ENCODE measurements around the gene ZNF10. TPM values are rescaled to one million over a fixed set of nuclear protein-coding genes. Genes with fewer than 3 reads are reported as not detected.

Gene ZNF10
- total and polyA plus RNA-seq, 4 donors, result 3.2 to 26.2 (median 6.8) TPM

- peaks cover 0 to 9% (median 0%) of the 10 kb centered on the region in 5 donors for H3K4me1 ChIP-seq (ENCODE audit: control insufficient read depth in 5 of 5, insufficient read depth in 5 of 5, low read length in 5 of 5)
- peaks cover 12 to 45% (median 33%) of the 10 kb centered on the region in 4 donors for H3K36me3 ChIP-seq (ENCODE audit: control insufficient read depth in 4 of 4, insufficient read depth in 4 of 4, low read length in 4 of 4)
- H3K27ac ChIP-seq (ENCODE audit: low read depth in 1 of 2, low read length in 1 of 2), result peak within 1 kb of the TSS; percentile 65 to 84
- ATAC-seq (ENCODE audit: insufficient read depth, low FRiP score) (peak; percentile 95), DNase-seq (peak; percentile 93 to 95 (median 95))
- H3K9ac ChIP-seq (ENCODE audit: insufficient read depth in 1 of 2, low read length in 2 of 2), result peak within 1 kb of the TSS; percentile 95 to 96
- 1% methylated on average over 40 of the region's 40 CpGs for WGBS, 2 donors
- peak within 1 kb of the TSS; percentile 77 for H3K4me3 ChIP-seq
- peak; percentile 51 for TF ChIP-seq CTCF (IDR thresholded peaks at IDR 0.05; ENCODE audit: control extremely low read depth, extremely low read depth)
- H3K9me3 ChIP-seq (ENCODE audit: control insufficient read depth in 4 of 4, insufficient read depth in 3 of 4, low read length in 3 of 4), result peaks cover 0 to 40% (median 25%) of the 10 kb centered on the region in 4 donors
- no peaks in the 10 kb centered on the region for H3K27me3 ChIP-seq (ENCODE audit: control insufficient read depth in 3 of 3, insufficient read depth in 3 of 3, low read length in 2 of 3)
Observed at GRCh38 chr12:133181238-133181959, 51.0 kb downstream of the ZNF10 start, which contains the start of gene ZNF268. Gene ZNF268, plus strand, starts transcription at chr12:133181495. Its CDS starts 503 bp downstream, at chr12:133181998.

GRCh38 chr12:133190176-133190575 is 59.7 kb downstream of the ZNF10 start:
- TF ChIP-seq CTCF (IDR thresholded peaks at IDR 0.05; ENCODE audit: control extremely low read depth, extremely low read depth), result no peak
- Histone ChIP-seq H3K9ac (ENCODE audit: insufficient read depth in 1 of 2, low read length in 2 of 2) (no peak overlapping the region), H3K4me1 (ENCODE audit: control insufficient read depth in 5 of 5, insufficient read depth in 5 of 5, low read length in 5 of 5) (no peaks in the 10 kb centered on the region), H3K27ac (ENCODE audit: low read depth in 1 of 2, low read length in 1 of 2) (no peak overlapping the region), H3K9me3 (ENCODE audit: control insufficient read depth in 4 of 4, insufficient read depth in 3 of 4, low read length in 3 of 4) (peaks cover 36 to 88% (median 57%) of the 10 kb centered on the region in 4 donors), H3K27me3 (ENCODE audit: control insufficient read depth in 3 of 3, insufficient read depth in 3 of 3, low read length in 2 of 3) (no peaks in the 10 kb centered on the region), H3K4me3 (no peak overlapping the region), H3K36me3 (ENCODE audit: control insufficient read depth in 4 of 4, insufficient read depth in 4 of 4, low read length in 4 of 4) (peaks cover 61 to 96% (median 82%) of the 10 kb centered on the region in 4 donors)
- WGBS, 2 donors, result 98% methylated on average over 2 of the region's 2 CpGs
- no peak for ATAC-seq (ENCODE audit: insufficient read depth, low FRiP score)
- no peak for DNase-seq

GRCh38 chr12:133192847-133193246 is 62.4 kb downstream of the ZNF10 start:
- Histone ChIP-seq H3K9me3 (ENCODE audit: control insufficient read depth in 4 of 4, insufficient read depth in 3 of 4, low read length in 3 of 4) (peaks cover 35 to 78% (median 49%) of the 10 kb centered on the region in 4 donors), H3K27me3 (ENCODE audit: control insufficient read depth in 3 of 3, insufficient read depth in 3 of 3, low read length in 2 of 3) (no peaks in the 10 kb centered on the region), H3K27ac (ENCODE audit: low read depth in 1 of 2, low read length in 1 of 2) (no peak overlapping the region), H3K4me1 (ENCODE audit: control insufficient read depth in 5 of 5, insufficient read depth in 5 of 5, low read length in 5 of 5) (no peaks in the 10 kb centered on the region), H3K4me3 (no peak overlapping the region), H3K9ac (ENCODE audit: insufficient read depth in 1 of 2, low read length in 2 of 2) (no peak overlapping the region), H3K36me3 (ENCODE audit: control insufficient read depth in 4 of 4, insufficient read depth in 4 of 4, low read length in 4 of 4) (peaks cover 48 to 82% (median 77%) of the 10 kb centered on the region in 4 donors)
- ATAC-seq (ENCODE audit: insufficient read depth, low FRiP score) (no peak), DNase-seq (no peak)
- no peak for TF ChIP-seq CTCF (IDR thresholded peaks at IDR 0.05; ENCODE audit: control extremely low read depth, extremely low read depth)
- WGBS, 2 donors, result 96 to 100% methylated on average over 5 of the region's 5 CpGs
